Heart right ventricle (tissue), 16 donors: ENCODE data around the gene ZRSR2. TPM values are rescaled to one million over a fixed set of nuclear protein-coding genes. Genes with fewer than 3 reads are reported as not detected.

ENCODE experiments used
- ATAC-seq, 8 donors: fragments of 200-7000 bp; cut with Tn5 transposase; one replicate each; pipeline ENCODE4 v1.9.1; 2020; ENCODE audit warnings: mild to moderate bottlenecking in 8 of 8, moderate library complexity in 8 of 8, moderate number of reproducible peaks in 1 of 8
- DNase-seq, 2 donors: peaks; one replicate each; pipeline ENCODE4 v3.0.0-alpha.2; 2020
- H3K27ac ChIP-seq, 10 donors: fragments of 200-600 bp; sonication (generic) in 2 of 10; one replicate each; pipeline versions ENCODE4 v1.5.0 to v1.8.0; 2020 to 2022; ENCODE audit warnings: mild to moderate bottlenecking in 3 of 10
- H3K27me3 ChIP-seq, 7 donors: fragments of 200-600 bp; one replicate each; pipeline ENCODE4 v1.8.0; 2021 to 2022; ENCODE audit warnings: mild to moderate bottlenecking in 2 of 7
- H3K36me3 ChIP-seq, 9 donors: fragments of 200-600 bp; sonication (generic) in 1 of 9; one replicate each; pipeline versions ENCODE4 v1.5.0 to v1.8.0; 2020 to 2022; ENCODE audit warnings: mild to moderate bottlenecking in 2 of 9
- H3K4me1 ChIP-seq, 9 donors: fragments of 200-600 bp; sonication (generic) in 1 of 9; one replicate each; pipeline versions ENCODE4 v1.5.0 to v1.8.0; 2020 to 2022; ENCODE audit warnings: mild to moderate bottlenecking in 4 of 9
- H3K4me3 ChIP-seq, 10 donors: fragments of 200-600 bp; sonication (generic) in 2 of 10; one replicate each; pipeline versions ENCODE4 v1.5.0 to v1.8.0; 2020 to 2022; ENCODE audit warnings: mild to moderate bottlenecking in 7 of 10, moderate library complexity in 2 of 10
- H3K9me3 ChIP-seq, 11 donors: fragments of 200-600 bp in 10 of 11; sonication (generic) in 2 of 11; one replicate each; pipeline versions ENCODE4 v1.5.0 to v1.8.0; 2013 to 2022; ENCODE audit warnings: mild to moderate bottlenecking in 2 of 11, control low read depth in 1 of 11, moderate library complexity in 1 of 11
- CTCF ChIP-seq, 9 donors: fragments of 200-600 bp; sonication (generic) in 2 of 9; IDR thresholded peaks; one replicate each; pipeline versions ENCODE4 v1.5.0 to v1.8.0; 2021 to 2022; ENCODE audit warnings: antibody characterized with exemption in 9 of 9, mild to moderate bottlenecking in 5 of 9, moderate library complexity in 1 of 9
- WGBS, 2 donors: extraction: QIAGEN DNeasy Blood & Tissue Kit; methylation state at CpG; one replicate each; pipeline ENCODE4 v1.1.7; 2013; ENCODE audit warnings: inconsistent platforms in 1 of 2; 5-methylcytosine and 5-hydroxymethylcytosine counted together
- intact Hi-C, 10 donors: fragments of 100-400 bp; cut with DNase I; formaldehyde crosslinking; loops; one replicate each; pipeline versions ENCODE4 v1.11.1 to v1.14.2; 2022
- polyA plus RNA-seq, 2 donors: library from polyadenylated mRNA; stranded (reverse); fragments of 200-250 nt; gene quantifications; one replicate each; pipeline ENCODE4 v1.2.3, GENCODE V29; 2013
- total RNA-seq, 10 donors: library from RNA; stranded (reverse); fragmentation: NEBNext Ultra II Directional in 3 of 10; extraction: Animal tissue kit (Norgen Biotek cat#: 25700) in 3 of 10; gene quantifications; one replicate each; pipeline versions ENCODE4 v1.2.1 to v1.2.4, GENCODE V29; 2021 to 2023
- donor health status: Arrhythmogenic right ventricular cardiomyopathy.
- donor health status: ischemic (EF 13 %, LVEDD 7.1; RV severe dilation, severe dysfunction).
- donor health status: healthy with polysubstance abuse.
- donor health status: DM: no; HTN: yes; CAD: no.
- donor health status: DM: no; HTN: no; CAD: no.
- donor health status: ischemic (EF 25% LVEDD 6.9; RV normal size, moderate dysfunction).
- donor health status: ischemic (EF 25% LVEDD 5.7; RV mildly dilated, moderate dysfunction).
- donor health status: healthy.
- donor health status: DM: yes; HTN: yes; CAD: no.
- donor health status: Ischemic cardiomyopathy.
- donor health status: ischemic (EF 35%, LVEDD 5.7; RV mildly dilated, moderate dysfunction).
- donor health status: nonischemic (EF 11% LVEDD 7.7; RV severe dilation, severe dysfunction).
- donor health status: DM: yes; HTN: yes; CAD: no.
- donor health status: PGD.
- donor health status: ischemic (EF 29% LVEDD 5.4; RV normal size, mild dysfunction).
- donor health status: nonischemic (EF 23%, LVEDD 6.1; RV moderate dilation, normal function).

Gene ZRSR2
- total and polyA plus RNA-seq, 12 donors: 6.3 to 25.3 (median 7.9) TPM

- WGBS, 2 donors: 0% methylated on average over 59 to 85 of the region's 85 CpGs
- ATAC-seq: peak; percentile 96 to 99 (median 98)
- Histone ChIP-seq H3K4me3 (peak within 1 kb of the TSS; percentile 47 to 87 (median 73)), H3K27ac (peak within 1 kb of the TSS; percentile 85 to 95 (median 92)), H3K4me1 (peaks cover 0 to 39% (median 10%) of the 10 kb centered on the region in 9 donors), H3K36me3 (peaks cover 0 to 6% (median 0%) of the 10 kb centered on the region in 9 donors), H3K27me3 (peaks cover 0 to 76% (median 0%) of the 10 kb centered on the region in 7 donors), H3K9me3 (no peaks in the 10 kb centered on the region)
- peak; percentile 90 to 92 for DNase-seq
- TF ChIP-seq CTCF (IDR thresholded peaks at IDR 0.05): no peak
- intact Hi-C loops: loop anchor here in 1 of 10 donors (5.0 kb wide), 1 partner anchor 117 kb away; no protein-coding TSS in a partner anchor
These were observed 64.7 kb downstream of the ZRSR2 start, which contains the start of gene AP1S2 for GRCh38 chrX:15854712-15855567. AP1S2 (minus strand) TSS chrX:15854813; CDS start chrX:15852524, 2,289 bp downstream.

- Histone ChIP-seq H3K4me1 (peaks cover 0 to 39% (median 10%) of the 10 kb centered on the region in 9 donors), H3K27me3 (peaks cover 0 to 68% (median 0%) of the 10 kb centered on the region in 7 donors), H3K4me3 (peak overlapping the region; percentile 32 to 87 (median 73)), H3K27ac (peak overlapping the region; percentile 7 to 95 (median 92)), H3K9me3 (no peaks in the 10 kb centered on the region), H3K36me3 (peaks cover 0 to 6% (median 0%) of the 10 kb centered on the region in 9 donors)
- intact Hi-C loops: no loop called here
- no peak for TF ChIP-seq CTCF (IDR thresholded peaks at IDR 0.05)
- ATAC-seq: no peak
- WGBS, 2 donors: 7 to 10% methylated on average over 16 of the region's 16 CpGs
- no peak for DNase-seq
These were observed 65.4 kb downstream of the ZRSR2 start for GRCh38 chrX:15855568-15856221.

GRCh38 chrX:15856222-15856587, 65.9 kb downstream of the ZRSR2 start:
- DNase-seq: no peak
- intact Hi-C loops: no loop called here
- Histone ChIP-seq H3K4me1 (peaks cover 0 to 36% (median 10%) of the 10 kb centered on the region in 9 donors), H3K27ac (peak overlapping the region in 9 of 10 donors; percentile 87 to 95 (median 92)), H3K4me3 (peak overlapping the region in 5 of 10 donors; percentile 73 to 79 (median 73)), H3K27me3 (peaks cover 0 to 68% (median 0%) of the 10 kb centered on the region in 7 donors), H3K9me3 (no peaks in the 10 kb centered on the region), H3K36me3 (peaks cover 0 to 2% (median 0%) of the 10 kb centered on the region in 9 donors)
- TF ChIP-seq CTCF (IDR thresholded peaks at IDR 0.05): no peak
- WGBS, 2 donors: 50 to 56% methylated on average over 4 of the region's 4 CpGs
- no peak for ATAC-seq

GRCh38 chrX:15856636-15857035, 66.4 kb downstream of the ZRSR2 start:
- no peaks in the 10 kb centered on the region for H3K36me3 ChIP-seq
- TF ChIP-seq CTCF (IDR thresholded peaks at IDR 0.05): no peak
- H3K4me1 ChIP-seq: peaks cover 0 to 34% (median 10%) of the 10 kb centered on the region in 9 donors
- H3K27me3 ChIP-seq: peaks cover 0 to 68% (median 0%) of the 10 kb centered on the region in 7 donors
- H3K27ac ChIP-seq: peak overlapping the region in 7 of 10 donors; percentile 87 to 95 (median 92)
- no peaks in the 10 kb centered on the region for H3K9me3 ChIP-seq
- 0 to 13% methylated on average over 1 of the region's 1 CpG for WGBS, 2 donors
- ATAC-seq (no peak), DNase-seq (no peak)
- intact Hi-C loops: no loop called here
- H3K4me3 ChIP-seq: peak overlapping the region in 1 of 10 donors; percentile 73
